Right lung (tissue), 5 donors: Measurements from ENCODE around the gene TARS3. TPM values are rescaled to one million over a fixed set of nuclear protein-coding genes. Genes with fewer than 3 reads are reported as not detected.
A peak's percentile ranks its signal among the peaks of the same experiment; 100 is the strongest.
"Not testable (repeated sequence)": the region's sequence is repeated elsewhere in the genome, so short reads cannot be mapped to it uniquely, and the experiment has no call there.

Experiments
- DNase-seq, 2 donors: peaks; one replicate each; pipeline ENCODE4 v3.0.0-alpha.2; 2013
- polyA plus RNA-seq, 5 donors: library from polyadenylated mRNA; unstranded; fragments of 120-200 nt; gene quantifications; one replicate each; pipeline versions ENCODE4 v1.2.1 to v1.2.3, GENCODE V29; 2013; ENCODE audit warnings: inconsistent platforms in 1 of 5, low replicate concordance in 1 of 5; ENCODE audit not compliant: insufficient read length in 5 of 5, insufficient read depth in 1 of 5

TARS3 gene
- polyA plus RNA-seq, 5 donors, result 20.2 to 30.0 (median 28.0) TPM

DNA sequence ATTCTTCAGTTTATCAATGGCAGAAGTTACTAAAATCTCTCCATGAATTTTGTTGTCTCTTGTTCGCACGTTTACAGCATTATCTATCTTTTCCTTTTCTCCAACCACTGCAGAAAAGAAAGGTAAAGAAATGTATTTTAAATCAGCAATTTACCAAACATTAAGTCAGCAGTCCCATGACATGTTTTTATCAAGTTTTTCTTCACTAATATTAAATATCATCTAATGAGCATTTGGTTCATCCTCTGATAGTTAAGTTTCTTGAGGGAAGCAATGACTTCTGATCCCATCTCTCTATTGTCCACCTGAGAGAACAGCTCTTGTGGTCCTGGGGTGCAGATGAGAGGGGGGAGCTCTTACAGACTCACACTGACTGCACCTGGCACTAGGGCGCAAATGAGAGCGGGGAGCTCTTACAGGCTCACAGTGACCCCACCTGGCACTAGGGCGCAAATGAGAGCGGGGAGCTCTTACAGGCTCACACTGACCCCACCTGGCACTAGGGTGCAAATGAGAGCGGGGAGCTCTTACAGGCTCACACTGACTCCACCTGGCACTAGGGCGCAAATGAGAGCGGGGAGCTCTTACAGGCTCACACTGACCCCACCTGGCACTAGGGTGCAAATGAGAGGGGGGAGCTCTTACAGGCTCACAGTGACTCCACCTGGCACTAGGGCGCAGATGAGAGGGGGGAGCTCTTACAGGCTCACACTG is 69.5 kb downstream of the TARS3 start:
- not testable (repeated sequence) for DNase-seq

DNA sequence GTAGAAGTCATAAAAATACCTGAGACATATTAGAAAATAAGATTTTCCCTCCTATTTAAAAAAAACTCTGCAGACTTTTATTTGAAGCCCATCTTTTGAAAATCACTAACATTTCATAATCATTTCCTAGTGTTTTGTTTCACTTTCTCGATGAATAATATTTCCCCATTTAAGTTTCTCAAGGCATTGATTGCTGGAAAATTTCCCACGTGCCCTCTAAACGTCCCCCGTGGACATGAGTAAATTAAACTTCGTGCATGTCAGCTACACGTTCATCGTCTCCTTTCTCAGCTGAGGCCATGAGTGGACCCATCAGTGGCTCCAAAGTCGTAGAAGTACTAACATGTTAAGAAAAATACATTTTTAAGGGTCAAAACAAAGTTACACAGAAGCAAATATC is 70.1 kb downstream of the TARS3 start:
- no peak for DNase-seq

DNA sequence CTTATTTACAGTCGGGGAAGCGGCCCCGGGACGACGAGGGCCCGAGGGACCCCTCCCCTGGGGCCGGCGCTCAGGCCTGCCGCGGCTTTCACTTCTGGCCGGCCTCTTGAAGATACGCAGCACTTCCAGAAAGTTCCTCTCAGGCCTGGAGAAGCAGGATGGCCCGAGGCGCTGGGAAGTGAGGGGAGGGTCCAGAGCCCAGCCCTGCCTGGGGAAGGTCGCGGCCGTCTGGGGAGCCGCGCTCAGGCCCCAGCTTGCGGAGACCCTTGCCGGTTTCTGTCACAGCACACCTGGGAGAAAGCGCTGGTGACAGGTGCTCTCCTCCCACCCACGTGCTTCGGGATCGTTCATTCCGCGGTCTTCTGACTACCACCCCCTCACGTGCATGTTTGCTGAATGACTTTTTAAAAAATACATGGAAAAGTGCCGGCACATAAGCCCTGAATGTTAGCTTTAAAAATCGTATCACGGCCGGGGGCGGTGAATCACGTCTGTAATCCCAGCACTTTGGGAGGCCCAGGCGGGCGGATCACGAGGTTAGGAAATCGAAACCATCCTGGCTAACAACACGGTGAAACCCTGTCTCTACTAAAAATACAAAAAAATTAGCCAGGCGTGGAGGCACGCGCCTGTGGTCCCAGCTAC is 71.4 kb downstream of the TARS3 start:
- no peak for DNase-seq

DNA sequence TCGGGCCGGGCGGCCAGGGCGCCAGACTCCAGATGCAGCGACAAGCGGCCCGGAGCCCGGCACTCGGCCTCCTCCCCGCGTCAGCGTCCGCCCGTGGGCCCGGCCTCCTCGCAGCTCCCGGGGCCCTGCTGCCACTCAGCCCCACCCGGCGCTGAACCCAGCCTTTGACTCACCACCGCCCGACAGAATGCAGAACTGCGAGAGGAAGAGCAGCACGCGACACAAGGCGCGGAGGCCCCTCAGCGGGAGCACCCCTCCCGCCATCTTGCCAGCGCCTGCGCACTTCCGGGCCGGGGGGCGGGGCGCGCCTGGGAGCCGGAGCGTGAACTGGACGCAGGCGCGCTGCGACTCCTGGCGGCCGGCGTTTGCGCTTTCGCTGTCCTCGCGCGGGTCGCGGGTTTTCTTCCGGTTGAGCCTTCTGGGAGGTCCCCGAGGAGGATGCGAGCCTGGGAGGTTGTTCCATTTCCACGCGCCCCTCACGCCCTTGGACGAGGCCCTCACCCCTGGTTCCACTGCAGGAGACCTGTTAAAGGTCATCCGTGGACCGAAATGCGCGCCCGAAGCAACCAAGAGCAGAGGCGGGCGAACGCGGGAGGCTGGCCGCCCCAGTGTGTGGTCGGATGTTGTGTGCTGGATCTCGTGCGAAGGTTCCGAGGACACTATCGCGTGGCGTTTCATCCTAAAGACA is 72.0 kb downstream of the TARS3 start, which contains the start of gene TM2D3:
TSS of gene TM2D3 (minus strand) at position 284 of the 688 bp plus-strand sequence. CDS start at position 264, 20 bp downstream.
- DNase-seq, result peak; percentile 94 to 95

DNA sequence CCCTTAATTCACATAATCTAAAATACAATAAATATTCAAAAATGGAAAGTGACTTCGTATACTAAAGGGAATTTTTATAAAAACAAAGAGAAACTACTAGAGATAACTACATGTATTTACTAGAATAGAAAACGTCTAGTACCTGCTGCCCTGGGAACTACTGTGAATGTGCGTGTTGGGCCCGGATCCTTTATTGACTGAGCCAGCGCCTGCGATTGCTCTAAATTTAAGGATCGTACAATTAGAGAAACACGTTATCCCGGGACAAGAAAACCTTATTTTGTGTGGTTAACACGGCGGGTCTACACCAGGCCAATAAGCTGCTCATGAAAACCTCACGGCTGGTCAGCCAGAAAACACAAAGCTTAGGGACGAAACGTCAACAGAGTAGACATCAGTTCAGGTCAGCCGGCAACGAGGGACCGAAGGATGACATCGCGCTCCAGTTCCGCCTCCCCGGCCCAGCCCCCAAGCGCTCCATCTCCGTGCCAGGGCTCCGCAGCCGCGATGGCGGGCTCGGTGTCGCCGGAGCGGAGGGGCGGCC is 72.6 kb downstream of the TARS3 start:
- DNase-seq, result no peak

DNA sequence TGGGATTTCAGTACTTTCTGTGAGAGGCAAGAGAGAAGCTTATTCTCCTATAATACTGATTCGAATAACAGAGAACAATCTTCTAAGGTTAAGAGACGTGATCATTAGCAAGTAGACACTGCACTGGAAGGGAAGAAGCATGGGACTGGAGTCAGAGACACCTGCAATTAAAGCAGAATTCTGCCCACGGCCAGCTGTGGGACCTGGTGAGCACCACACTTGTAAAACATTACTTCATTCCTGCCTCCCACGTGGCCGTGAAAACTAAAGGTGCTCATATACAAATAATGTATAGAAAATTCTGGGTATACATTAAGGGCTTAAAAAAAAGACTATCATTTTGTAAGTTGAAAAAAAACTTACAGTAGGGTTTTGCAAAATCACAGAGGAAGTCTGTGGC is 74.1 kb downstream of the TARS3 start:
- DNase-seq, result no peak

DNA sequence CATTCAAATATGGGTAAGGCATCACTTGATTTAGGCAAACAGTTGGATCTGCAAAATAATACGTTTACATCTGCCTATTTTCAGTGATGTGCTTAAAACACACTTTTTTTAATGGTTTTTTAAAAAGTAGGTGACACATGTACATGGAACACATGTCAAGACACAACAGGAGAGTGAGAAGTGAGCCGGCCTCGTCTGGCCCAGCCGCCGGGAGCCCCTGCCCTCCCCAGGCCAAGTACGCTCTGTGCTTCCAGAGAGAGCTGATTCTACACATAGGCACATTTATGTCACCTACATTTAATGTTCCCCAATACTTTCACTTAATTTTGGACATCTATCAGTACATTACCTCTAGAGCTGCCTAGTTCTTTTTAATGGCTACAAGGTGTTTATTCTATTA is 75.9 kb downstream of the TARS3 start:
- no peak for DNase-seq

DNA sequence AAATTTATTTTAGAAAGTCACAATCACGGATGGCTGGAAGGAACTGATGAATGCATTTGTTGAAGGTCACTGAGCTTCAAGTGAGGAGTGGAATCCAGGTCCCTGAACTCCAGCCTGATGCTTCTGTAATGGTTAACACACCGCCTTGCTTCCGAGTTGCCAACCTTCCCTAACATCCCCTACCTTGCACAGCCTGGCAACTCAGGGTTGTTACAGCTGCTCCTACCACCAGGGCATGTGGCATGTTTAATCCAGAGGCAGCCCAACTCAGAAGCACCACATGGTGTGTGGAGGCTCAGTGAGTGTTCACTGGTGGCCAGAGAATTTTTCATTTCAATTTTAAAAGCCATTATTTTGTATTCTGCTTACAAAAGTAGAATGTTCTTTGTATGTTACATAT is 77.0 kb downstream of the TARS3 start:
- DNase-seq, result no peak

DNA sequence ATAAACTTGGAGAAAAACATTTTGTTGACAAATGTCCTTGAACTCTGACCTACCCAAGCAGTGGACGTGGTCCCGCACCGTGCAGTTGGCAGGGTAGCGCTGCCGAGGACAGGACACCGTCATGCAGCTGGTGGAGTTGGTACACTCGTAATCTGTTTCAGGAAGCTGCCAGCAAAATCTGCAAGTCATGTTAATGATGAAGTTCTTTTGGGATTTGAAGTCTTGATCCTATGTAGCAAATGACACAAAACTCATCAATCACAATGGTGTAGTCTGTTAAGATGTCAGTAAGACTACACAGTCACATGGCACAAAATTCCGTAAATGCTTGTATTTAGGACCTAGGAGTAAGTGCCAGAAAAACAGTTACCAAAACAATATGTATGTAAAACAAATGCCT is 77.6 kb downstream of the TARS3 start:
- no peak for DNase-seq

DNA sequence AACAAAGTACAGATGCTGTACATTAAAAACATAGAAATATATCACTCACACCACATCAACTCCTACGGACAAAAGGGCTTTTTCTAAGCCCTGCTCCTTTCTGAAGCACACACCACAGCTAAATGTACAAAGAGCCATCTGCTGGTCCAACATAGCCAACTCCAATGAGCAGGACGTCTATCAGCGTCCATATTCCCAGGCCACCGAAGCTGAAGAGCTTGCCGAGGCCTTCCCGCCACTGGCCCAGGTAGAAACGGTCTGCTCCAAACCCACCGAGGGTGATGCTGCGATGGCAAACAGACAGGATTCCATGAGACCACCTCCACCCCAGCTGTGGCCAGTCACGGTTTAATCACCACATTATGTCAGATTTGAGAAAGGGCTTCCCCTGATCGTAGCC is 81.9 kb downstream of the TARS3 start:
- DNase-seq, result no peak

DNA sequence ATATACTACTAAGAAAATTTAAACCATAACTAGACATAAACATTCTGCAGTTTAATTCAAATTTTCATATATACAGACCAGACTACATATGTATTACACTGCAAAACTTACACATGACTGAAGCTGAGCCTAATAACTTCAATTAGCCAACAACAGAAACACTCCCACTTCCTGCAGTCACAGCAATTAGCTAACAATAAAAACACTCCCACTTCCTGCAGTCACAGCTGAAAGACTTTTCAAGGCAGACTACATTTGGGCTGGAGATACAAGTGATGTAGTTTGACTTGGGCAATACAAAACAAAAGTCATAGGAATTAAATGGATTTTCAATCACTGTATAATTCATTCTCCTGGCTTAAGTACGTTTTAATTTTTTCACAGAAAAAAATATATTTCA is 82.4 kb downstream of the TARS3 start:
- peak; percentile 13 to 46 for DNase-seq

DNA sequence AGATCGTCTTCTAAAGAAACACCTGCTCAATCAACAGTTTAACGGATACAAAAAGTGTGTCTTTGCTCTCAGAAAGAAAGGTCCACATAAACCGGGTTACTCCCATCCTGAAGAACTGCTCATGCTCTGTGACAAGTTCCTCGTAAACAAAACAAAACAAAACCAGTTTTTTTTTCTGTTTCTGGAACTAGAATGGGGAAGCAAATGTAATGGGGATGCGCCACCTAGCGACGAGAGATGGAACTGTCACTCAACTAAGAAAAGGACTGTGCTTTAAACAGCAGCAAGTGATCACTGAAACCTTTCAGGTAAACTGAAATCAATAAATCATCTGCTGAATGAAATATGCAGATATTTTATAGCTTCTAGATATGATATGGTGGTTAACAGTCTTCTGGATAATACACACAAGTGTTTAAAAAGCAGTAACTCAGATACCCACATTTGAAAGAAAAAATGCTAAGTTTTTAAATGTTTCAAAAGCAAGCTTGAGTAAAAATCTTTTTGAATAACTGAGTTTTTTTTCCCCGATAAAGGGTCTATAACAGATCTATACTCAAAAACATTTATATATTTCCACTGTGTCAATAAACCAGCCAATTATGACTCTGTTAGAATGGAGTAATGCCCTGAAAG is 83.0 kb downstream of the TARS3 start:
- peak; percentile 55 to 81 for DNase-seq

DNA sequence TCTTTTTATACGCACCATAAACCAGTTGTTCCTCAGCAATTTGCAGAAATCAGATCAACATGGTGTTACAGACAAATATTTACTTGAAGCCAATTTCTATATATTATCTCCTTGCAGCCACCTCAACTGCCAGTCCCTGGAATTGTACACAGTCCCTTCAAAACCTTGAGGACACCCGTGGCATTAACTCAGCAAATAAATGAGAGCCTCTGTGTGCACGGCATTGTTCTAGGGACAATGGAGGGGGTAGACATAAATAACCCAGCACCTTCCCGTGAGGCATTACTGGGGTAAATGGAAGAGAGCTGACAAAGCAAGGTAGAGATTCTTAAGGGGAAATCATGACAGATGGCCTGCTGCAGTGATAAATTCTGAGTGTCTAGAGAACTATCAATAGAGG is 84.6 kb downstream of the TARS3 start:
- no peak for DNase-seq

DNA sequence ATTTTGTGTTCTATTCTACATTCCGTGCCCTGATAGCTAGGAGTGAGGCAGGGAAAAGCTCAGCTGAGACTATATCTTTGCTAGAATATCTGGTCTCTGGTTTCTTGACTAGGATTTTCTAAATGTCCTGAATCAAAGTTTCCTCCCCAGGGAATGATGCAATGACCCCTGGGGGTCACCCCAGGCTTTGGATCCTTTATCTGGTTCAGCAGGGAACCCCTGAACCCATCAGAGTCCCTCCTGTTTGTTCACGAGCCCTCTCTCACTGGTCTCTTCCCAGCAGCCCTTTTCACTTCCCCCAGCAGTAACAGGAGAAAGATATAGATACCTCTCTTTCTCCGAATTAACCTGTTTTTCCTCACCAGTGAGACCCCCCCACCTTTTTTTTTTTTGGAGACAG is 86.4 kb downstream of the TARS3 start:
- no peak for DNase-seq

DNA sequence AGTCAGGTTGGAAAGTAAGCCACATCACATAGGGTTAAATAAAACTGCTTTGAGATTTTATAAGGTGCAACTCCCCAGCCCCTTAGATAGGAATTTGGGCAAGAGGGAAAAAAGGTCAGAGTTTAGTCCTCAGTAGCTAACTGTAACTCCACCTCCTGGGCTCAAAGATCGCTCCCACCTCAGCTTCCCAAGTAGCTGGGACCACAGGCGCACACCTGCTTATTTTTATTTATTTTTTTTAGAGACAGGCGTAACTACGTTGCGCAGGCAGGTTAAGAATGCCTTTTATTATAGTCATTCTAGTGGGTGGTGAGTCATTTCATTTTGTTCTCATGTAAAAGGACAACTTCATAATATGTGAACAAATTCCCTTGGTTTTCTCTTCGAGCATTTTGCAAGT is 86.8 kb downstream of the TARS3 start:
- DNase-seq, result no peak

DNA sequence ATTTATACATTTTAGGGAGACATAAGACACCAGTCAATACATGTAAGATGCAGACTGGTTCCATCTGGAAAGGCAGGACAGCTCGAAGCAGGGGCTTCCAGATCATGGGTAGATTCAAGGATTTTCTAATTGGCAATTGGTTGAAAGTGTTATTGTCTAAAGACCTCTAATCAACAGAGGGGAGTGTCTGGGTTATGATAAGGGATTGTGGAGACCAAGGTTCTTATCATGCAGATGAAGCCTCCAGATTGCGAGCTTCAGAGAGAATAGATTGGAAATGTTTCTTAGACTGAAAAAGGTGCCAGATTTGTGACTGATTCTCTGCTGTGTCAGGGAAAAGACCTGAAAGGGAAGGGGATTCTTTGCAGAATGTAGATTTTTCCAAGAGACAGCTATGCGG is 87.2 kb downstream of the TARS3 start:
- no peak for DNase-seq

DNA sequence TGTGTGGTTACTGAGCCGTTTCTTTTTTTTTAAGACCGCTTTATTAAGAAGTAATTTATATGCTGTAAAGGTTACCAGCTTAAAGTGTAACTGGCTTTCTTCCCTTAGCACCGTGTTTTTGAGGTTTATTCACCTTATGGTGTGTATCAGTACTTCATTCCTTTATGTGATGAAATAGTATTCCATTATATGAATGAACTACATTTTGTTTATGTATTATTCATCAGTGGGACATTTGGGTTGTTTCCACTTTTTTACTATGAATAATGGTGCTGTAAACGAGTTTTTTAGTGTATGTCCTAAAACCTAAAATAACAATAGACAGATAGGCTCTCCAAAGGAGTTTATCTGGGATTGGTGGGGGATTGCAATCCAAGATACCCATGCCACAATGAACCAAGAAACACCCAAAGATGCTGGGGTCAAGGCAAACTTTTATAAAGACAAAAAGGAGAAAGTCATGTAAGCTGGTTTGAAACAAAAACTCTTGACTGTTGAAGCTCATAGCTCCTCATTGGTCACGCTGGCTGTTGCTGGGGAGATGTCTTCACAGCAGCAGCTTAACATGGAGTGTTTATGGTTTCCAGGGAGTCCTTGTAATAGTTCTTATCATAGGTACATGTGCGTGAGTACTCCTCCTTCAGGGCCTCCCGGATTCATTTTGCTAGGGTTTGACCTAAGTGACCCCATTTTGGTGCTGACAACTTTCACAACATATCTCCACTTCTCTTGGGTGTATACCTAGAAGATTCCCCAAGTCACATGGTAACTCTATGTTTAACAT is 88.1 kb downstream of the TARS3 start:
- DNase-seq, result no peak

DNA sequence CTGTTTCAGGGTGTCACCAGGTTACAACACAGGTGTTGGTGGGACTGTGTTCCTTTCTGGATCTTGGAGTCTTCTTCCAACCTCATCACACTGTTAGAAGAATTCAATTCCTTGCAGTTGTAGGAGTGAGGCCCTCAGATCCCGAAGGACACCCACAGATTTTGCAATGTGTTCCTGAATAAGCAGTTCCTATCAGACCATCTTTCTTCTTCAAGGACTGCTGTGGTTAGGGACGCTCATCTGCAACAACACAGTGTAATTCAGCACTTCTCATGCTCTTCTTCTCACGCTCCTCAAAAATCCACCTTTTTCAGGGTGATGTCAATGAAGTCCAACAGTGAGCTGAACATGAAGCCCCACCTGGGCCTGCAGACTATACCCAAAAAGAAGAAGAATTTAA is 90.9 kb downstream of the TARS3 start:
- no peak for DNase-seq

DNA sequence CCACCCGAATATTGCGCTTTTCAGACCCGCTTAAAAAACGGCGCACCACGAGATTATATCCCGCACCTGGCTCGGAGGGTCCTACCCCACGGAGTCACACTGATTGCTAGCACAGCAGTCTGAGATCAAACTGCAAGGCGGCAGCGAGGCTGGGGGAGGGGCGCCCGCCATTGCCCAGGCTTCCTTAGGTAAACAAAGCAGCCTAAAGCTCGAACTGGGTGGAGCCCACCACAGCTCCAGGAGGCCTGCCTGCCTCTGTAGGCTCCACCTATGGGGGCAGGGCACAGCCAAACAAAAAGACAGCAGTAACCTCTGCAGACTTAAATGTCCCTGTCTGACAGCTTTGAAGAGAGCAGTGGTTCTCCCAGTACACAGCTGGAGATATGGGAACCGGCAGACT is 97.5 kb downstream of the TARS3 start:
- not testable (repeated sequence) for DNase-seq

DNA sequence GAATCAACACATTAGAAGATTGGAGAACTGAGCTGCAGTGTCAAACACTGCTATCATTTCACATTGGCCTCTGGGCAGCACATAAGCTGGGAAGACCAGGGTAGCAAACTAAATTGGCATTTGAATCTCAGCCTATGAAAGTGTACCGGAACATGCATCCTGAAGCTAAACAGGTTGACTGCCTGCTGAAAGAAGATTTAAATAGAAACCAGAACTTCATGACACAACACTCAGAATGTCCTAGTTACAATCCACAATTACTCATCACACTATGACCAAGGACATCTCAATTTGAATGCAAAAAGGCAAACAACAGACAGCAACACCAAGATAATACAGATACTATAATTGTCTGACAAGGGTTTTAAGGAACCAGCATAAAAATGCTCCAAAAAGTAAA is 98.3 kb downstream of the TARS3 start:
- DNase-seq, result no peak

DNA sequence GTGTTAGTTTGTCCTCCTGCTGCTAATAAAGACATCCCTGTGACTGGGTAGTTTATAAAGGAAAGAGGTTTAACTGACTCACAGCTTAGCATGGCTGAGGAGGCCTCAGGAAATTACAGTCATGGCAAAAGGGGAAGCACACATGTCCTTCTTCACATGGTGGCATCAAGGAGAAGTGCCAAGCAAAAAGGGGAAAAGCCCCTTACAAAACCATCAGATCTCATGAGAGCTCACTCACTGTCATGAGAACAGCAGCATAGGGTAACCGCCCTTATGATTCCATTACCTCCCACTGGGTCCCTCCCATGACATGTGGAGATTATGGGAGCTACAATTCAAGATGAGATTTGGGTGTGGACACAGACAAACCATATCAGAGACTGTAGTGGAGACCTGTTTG is 99.1 kb downstream of the TARS3 start:
- no peak for DNase-seq
